Measurements from ENCODE around the gene ARHGAP4. TPM values are rescaled to one million over a fixed set of nuclear protein-coding genes. Genes with fewer than 3 reads are reported as not detected.

Gene ARHGAP4
- total RNA-seq, 1 donor from 2014 or later: 16.4 TPM

GRCh38 chrX:153863251-153863991 is 62.6 kb downstream of the ARHGAP4 start:
- Mint-ChIP-seq H3K9me3 (ENCODE audit: low read depth) (peaks cover 3% of the 10 kb centered on the region), H3K4me1 (ENCODE audit: low read depth) (no peaks in the 10 kb centered on the region), H3K4me3 (ENCODE audit: low read depth) (no peak overlapping the region), H3K36me3 (ENCODE audit: insufficient read depth) (no peaks in the 10 kb centered on the region), H3K27ac (no peak overlapping the region), H3K27me3 (peaks cover 5% of the 10 kb centered on the region)
- DNase-seq (ENCODE audit: low spot score, unreplicated experiment): no peak
- no peak for TF ChIP-seq CTCF (IDR thresholded peaks at IDR 0.05; ENCODE audit: unreplicated experiment)

- Mint-ChIP-seq H3K27ac (no peak overlapping the region), H3K9me3 (ENCODE audit: low read depth) (peaks cover 3% of the 10 kb centered on the region), H3K4me1 (ENCODE audit: low read depth) (no peaks in the 10 kb centered on the region), H3K36me3 (ENCODE audit: insufficient read depth) (no peaks in the 10 kb centered on the region), H3K27me3 (peaks cover 10% of the 10 kb centered on the region), H3K4me3 (ENCODE audit: low read depth) (no peak overlapping the region)
- no peak for TF ChIP-seq CTCF (IDR thresholded peaks at IDR 0.05; ENCODE audit: unreplicated experiment)
- no peak for DNase-seq (ENCODE audit: low spot score, unreplicated experiment)
These were observed 63.5 kb downstream of the ARHGAP4 start for GRCh38 chrX:153862369-153863250.

GRCh38 chrX:153861733-153862310 is 64.2 kb downstream of the ARHGAP4 start:
- DNase-seq (ENCODE audit: low spot score, unreplicated experiment): no peak
- no peaks in the 10 kb centered on the region for H3K4me1 Mint-ChIP-seq (ENCODE audit: low read depth)
- no peak overlapping the region for H3K4me3 Mint-ChIP-seq (ENCODE audit: low read depth)
- H3K27me3 Mint-ChIP-seq: peaks cover 10% of the 10 kb centered on the region
- TF ChIP-seq CTCF (IDR thresholded peaks at IDR 0.05; ENCODE audit: unreplicated experiment): no peak
- no peak overlapping the region for H3K27ac Mint-ChIP-seq
- H3K36me3 Mint-ChIP-seq (ENCODE audit: insufficient read depth): no peaks in the 10 kb centered on the region
- peaks cover 3% of the 10 kb centered on the region for H3K9me3 Mint-ChIP-seq (ENCODE audit: low read depth)

GRCh38 chrX:153861151-153861550 is 64.9 kb downstream of the ARHGAP4 start:
- TF ChIP-seq CTCF (IDR thresholded peaks at IDR 0.05; ENCODE audit: unreplicated experiment): no peak
- peaks cover 10% of the 10 kb centered on the region for H3K27me3 Mint-ChIP-seq
- H3K9me3 Mint-ChIP-seq (ENCODE audit: low read depth): peaks cover 3% of the 10 kb centered on the region
- no peaks in the 10 kb centered on the region for H3K36me3 Mint-ChIP-seq (ENCODE audit: insufficient read depth)
- H3K4me1 Mint-ChIP-seq (ENCODE audit: low read depth): no peaks in the 10 kb centered on the region
- no peak for DNase-seq (ENCODE audit: low spot score, unreplicated experiment)
- H3K4me3 Mint-ChIP-seq (ENCODE audit: low read depth): no peak overlapping the region
- H3K27ac Mint-ChIP-seq: no peak overlapping the region

Other genes starting within 250 kb of the ARHGAP4 start
- 52.2 and 55.7 TPM in 2 replicates for gene SLC6A8, start 238.3 kb downstream of the ARHGAP4 start, total RNA-seq
- 142 and 149 TPM in 2 replicates for gene BCAP31, start 201.9 kb downstream of the ARHGAP4 start, total RNA-seq
- 15.2 and 15.3 TPM in 2 replicates for gene ABCD1, start 201.4 kb downstream of the ARHGAP4 start, total RNA-seq
- 0.98 and 1.1 TPM in 2 replicates for gene PLXNB3, start 162.0 kb downstream of the ARHGAP4 start, total RNA-seq
- not detected in 2 replicates for gene SRPK3, start 145.2 kb downstream of the ARHGAP4 start, total RNA-seq
- 41.5 and 49.5 TPM in 2 replicates for gene IDH3G, start 131.9 kb downstream of the ARHGAP4 start, total RNA-seq
- gene SSR4, start 131.6 kb downstream of the ARHGAP4 start, total RNA-seq: 243 and 248 TPM in 2 replicates
- gene PDZD4, start 95.7 kb downstream of the ARHGAP4 start, total RNA-seq: 4.5 and 4.8 TPM in 2 replicates
- gene L1CAM, start 40.1 kb downstream of the ARHGAP4 start, total RNA-seq: 1.4 and 2.4 TPM in 2 replicates
- gene AVPR2, start 21.6 kb downstream of the ARHGAP4 start, total RNA-seq: not detected in 2 replicates
- 85.3 and 86.3 TPM in 2 replicates for gene NAA10, start 8.8 kb upstream of the ARHGAP4 start, total RNA-seq
- 2.5 and 3.3 TPM in 2 replicates for gene RENBP, start 18.4 kb upstream of the ARHGAP4 start, total RNA-seq
- 105 and 121 TPM in 2 replicates for gene HCFC1, start 45.6 kb upstream of the ARHGAP4 start, total RNA-seq
- 10.2 and 11.7 TPM in 2 replicates for gene TMEM187, start 46.5 kb upstream of the ARHGAP4 start, total RNA-seq
- gene IRAK1, start 93.6 kb upstream of the ARHGAP4 start, total RNA-seq: 95.8 and 96.9 TPM in 2 replicates
- gene MECP2, start 171.5 kb upstream of the ARHGAP4 start, total RNA-seq: 40.6 and 47.6 TPM in 2 replicates
- not detected in 2 replicates for gene OPN1LW, start 218.0 kb upstream of the ARHGAP4 start, total RNA-seq

Measured in progenitor cell of endocrine pancreas (in vitro differentiated cells).